Neural cell (in vitro differentiated cells): ENCODE measurements around the gene RAX. TPM values are rescaled to one million over a fixed set of nuclear protein-coding genes. Genes with fewer than 3 reads are reported as not detected.

ENCODE experiments used
- H2AFZ ChIP-seq: fragments of 200-600, 300-800 bp; sonication (generic), shearing (Covaris generic); 2 replicates; pipeline ENCODE4 v1.6.0; 2014; ENCODE audit warnings: low read depth, mild to moderate bottlenecking, antibody characterized with exemption, low read length, moderate library complexity
- H3F3A ChIP-seq: fragments of 200-600 bp; shearing (Covaris generic); 2 replicates; pipeline ENCODE4 v1.6.1; 2016; ENCODE audit warnings: mild to moderate bottlenecking, moderate library complexity, mixed read lengths, antibody characterized with exemption, low read length; ENCODE audit not compliant: insufficient read depth, poor library complexity, severe bottlenecking
- H3K27ac ChIP-seq: fragments of 200-600, 300-800 bp; sonication (generic), shearing (Covaris generic); 2 replicates; pipeline ENCODE4 v1.5.1; 2014; ENCODE audit warnings: mild to moderate bottlenecking, low read length, moderate library complexity
- H3K27me3 ChIP-seq: fragments of 300-800, 200-600 bp; sonication (generic), shearing (Covaris generic); 2 replicates; pipeline ENCODE4 v1.6.0; 2014; ENCODE audit warnings: mild to moderate bottlenecking, low read depth, low read length, moderate library complexity; ENCODE audit not compliant: insufficient read depth
- H3K36me3 ChIP-seq: fragments of 300-800, 200-600 bp; sonication (generic), shearing (Covaris generic); 2 replicates; pipeline ENCODE4 v1.5.1; 2014; ENCODE audit warnings: mild to moderate bottlenecking, antibody characterized with exemption, low read length, moderate library complexity; ENCODE audit not compliant: insufficient read depth
- H3K4me2 ChIP-seq: fragments of 300-800, 200-600 bp; sonication (generic), shearing (Covaris generic); 2 replicates; pipeline ENCODE4 v1.6.0; 2014; ENCODE audit warnings: mild to moderate bottlenecking, low read length
- H3K4me3 ChIP-seq: fragments of 300-800, 200-600 bp; sonication (generic), shearing (Covaris generic); 2 replicates; pipeline ENCODE4 v1.5.1; 2014; ENCODE audit warnings: mild to moderate bottlenecking, low read length, moderate library complexity
- H3K79me2 ChIP-seq: fragments of 200-600 bp; shearing (Covaris generic); replicated peaks from 2 replicates; pipeline ENCODE4 v1.6.0; 2014; ENCODE audit warnings: mild to moderate bottlenecking, low read length, moderate library complexity; ENCODE audit not compliant: insufficient read depth
- H3K9ac ChIP-seq: fragments of 300-800, 200-600 bp; sonication (generic), shearing (Covaris generic); 2 replicates; pipeline ENCODE4 v1.6.1; 2016; ENCODE audit warnings: mild to moderate bottlenecking, low read length, mixed read lengths
- H3K9me2 ChIP-seq: fragments of 200-600 bp; shearing (Covaris generic); 2 replicates; pipeline ENCODE4 v1.6.1; 2016; ENCODE audit warnings: mild to moderate bottlenecking, low read length, mixed read lengths; ENCODE audit not compliant: insufficient read depth
- H3K9me3 ChIP-seq: fragments of 200-600, 300-800 bp; sonication (generic), shearing (Covaris generic); 2 replicates; pipeline ENCODE4 v1.6.1; 2016; ENCODE audit warnings: mild to moderate bottlenecking, mixed run types, low read length, moderate library complexity, mixed read lengths
- H4K20me1 ChIP-seq: fragments of 200-600 bp; shearing (Covaris generic); 2 replicates; pipeline ENCODE4 v1.6.1; 2016; ENCODE audit warnings: mild to moderate bottlenecking, mixed run types; ENCODE audit not compliant: insufficient read depth
- EP300 ChIP-seq: fragments of 450-650 bp; conservative IDR thresholded peaks from 2 replicates; pipeline ENCODE4 v1.6.1; 2014; ENCODE audit warnings: antibody characterized with exemption, mild to moderate bottlenecking, moderate library complexity; ENCODE audit not compliant: poor library complexity, severe bottlenecking
- EZH2 ChIP-seq: fragments of 200-600, 300-800 bp; shearing (Covaris generic), sonication (generic); IDR thresholded peaks from 2 replicates; pipeline ENCODE4 v1.6.1; 2014; ENCODE audit warnings: antibody characterized with exemption, low read length, borderline replicate concordance, mild to moderate bottlenecking; ENCODE audit not compliant: insufficient read depth, poor library complexity, severe bottlenecking
- MXI1 ChIP-seq: fragments of 450-650 bp; conservative IDR thresholded peaks from 2 replicates; pipeline ENCODE4 v1.6.1; 2014; ENCODE audit warnings: antibody characterized with exemption, mild to moderate bottlenecking; ENCODE audit not compliant: poor library complexity, severe bottlenecking
- POLR2AphosphoS5 ChIP-seq: IDR thresholded peaks from 2 replicates; pipeline ENCODE4 v1.6.1; 2012
- RAD21 ChIP-seq: fragments of 450-650 bp; conservative IDR thresholded peaks from 2 replicates; pipeline ENCODE4 v1.6.1; 2014; ENCODE audit warnings: antibody characterized with exemption, mild to moderate bottlenecking, moderate library complexity
- TAF1 ChIP-seq: IDR thresholded peaks from 2 replicates; pipeline ENCODE4 v1.6.1; 2012; ENCODE audit warnings: low read depth
- polyA plus RNA-seq: library from polyadenylated mRNA; depleted of rRNA; stranded (reverse); fragments of >200 nt; gene quantifications from 2 replicates; pipeline ENCODE4 v1.2.3, GENCODE V29; 2014
- TF ChIP-seq, protein P1 (sequence below): fragments of 450-650 bp; IDR thresholded peaks from 2 replicates; pipeline ENCODE4 v1.5.1; 2014; ENCODE audit warnings: antibody characterized with exemption, mild to moderate bottlenecking, moderate library complexity; ENCODE audit not compliant: poor library complexity, severe bottlenecking

Gene RAX
- polyA plus RNA-seq, 1 donor from 2014 or later, result not detected

DNA sequence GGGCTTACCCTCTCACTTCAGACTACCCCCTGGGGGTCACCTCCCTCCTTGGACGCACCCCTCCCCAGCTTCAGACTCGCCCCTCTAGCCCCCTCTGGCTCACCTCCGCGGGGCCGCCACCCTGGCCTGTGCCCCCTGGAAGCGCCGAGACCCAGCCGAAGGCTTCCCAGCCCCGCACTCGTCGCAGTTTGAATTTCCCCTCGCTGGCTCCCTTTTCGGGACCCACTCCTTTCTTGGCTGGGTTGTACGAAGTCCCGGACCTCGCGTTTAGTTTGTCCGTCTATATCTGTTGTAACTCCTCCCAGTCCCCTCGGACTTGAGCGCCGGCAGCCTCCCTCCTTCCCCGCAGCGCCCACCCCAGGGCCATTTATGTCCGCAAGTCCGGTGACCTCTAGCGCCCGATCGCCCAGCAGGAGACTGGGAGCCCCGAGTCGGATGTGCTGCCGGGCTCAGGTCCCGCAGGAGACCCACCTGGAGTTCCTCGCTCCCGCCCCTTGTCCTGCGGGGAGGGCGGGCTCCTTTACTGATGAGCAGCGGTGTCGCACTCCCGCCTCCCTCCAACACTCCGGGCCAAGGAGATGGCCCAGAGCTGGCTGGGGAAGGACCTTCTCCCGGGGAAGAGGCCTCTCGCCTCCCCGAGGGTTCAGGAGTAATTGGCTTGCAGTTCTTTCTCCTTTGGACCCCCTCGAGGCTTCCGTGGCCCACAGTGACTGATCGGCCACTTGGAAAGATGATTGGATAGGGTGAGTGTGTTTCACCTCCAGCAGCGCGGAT lies 692 bp upstream of the RAX start:
- no peak overlapping the region for H3K27ac ChIP-seq
- no peaks in the 10 kb centered on the region for H4K20me1 ChIP-seq
- H3K9me2 ChIP-seq, result no peaks in the 10 kb centered on the region
- peak overlapping the region; percentile 19 for H3K4me2 ChIP-seq
- peaks cover 97% of the 10 kb centered on the region for H3K27me3 ChIP-seq
- H3K4me3 ChIP-seq, result peak overlapping the region; percentile 63
- no peak overlapping the region for H3K9ac ChIP-seq
- H3K36me3 ChIP-seq, result no peaks in the 10 kb centered on the region
- no peaks in the 10 kb centered on the region for H3K79me2 ChIP-seq
- H2AFZ ChIP-seq, result no peak overlapping the region
- H3K9me3 ChIP-seq, result peaks cover 3% of the 10 kb centered on the region
- H3F3A ChIP-seq, result no peaks in the 10 kb centered on the region
- TF ChIP-seq EZH2, result peak; percentile 41
- TF ChIP-seq RAD21, result no peak

DNA sequence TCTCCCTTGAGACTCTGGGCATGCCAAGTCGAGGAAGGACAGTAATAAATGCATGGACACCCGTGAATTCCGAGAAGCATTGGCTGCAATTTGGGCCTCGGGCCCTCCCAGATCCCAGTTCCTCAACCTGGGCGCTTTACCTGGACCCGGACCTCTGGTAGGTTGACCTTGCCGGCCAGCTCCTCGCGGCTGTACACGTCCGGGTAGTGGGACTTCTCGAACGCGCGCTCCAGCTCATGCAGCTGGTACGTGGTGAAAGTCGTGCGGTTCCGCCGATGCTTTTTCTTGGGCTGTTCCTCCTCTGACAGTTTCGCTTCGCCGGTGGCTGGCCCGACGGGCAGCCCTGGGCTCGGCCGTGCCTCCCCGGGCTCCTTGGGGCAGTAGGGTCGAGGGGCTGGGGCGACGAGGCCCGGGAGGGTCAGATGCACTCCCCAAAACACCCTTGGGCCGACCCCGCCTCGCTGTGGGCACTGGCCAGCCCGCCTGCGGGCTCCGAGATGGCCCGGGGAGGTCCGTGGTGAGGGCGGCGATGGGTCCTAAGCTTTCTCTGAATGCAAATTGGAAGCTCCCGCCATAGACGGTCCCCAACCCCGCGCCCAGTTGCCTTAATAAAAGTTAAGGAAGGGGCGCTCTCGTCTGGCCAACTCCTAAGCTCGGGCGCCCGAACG lies 899 bp downstream of the RAX start:
- TF ChIP-seq EZH2 (peak; percentile 41), MXI1 (no peak)
- no peak overlapping the region for H3K9ac ChIP-seq
- no peak overlapping the region for H2AFZ ChIP-seq
- H3K36me3 ChIP-seq, result no peaks in the 10 kb centered on the region
- no peak overlapping the region for H3K4me2 ChIP-seq
- peak overlapping the region; percentile 63 for H3K4me3 ChIP-seq
- no peak overlapping the region for H3K27ac ChIP-seq
- peaks cover 11% of the 10 kb centered on the region for H3K9me3 ChIP-seq
- no peaks in the 10 kb centered on the region for H4K20me1 ChIP-seq
- no peaks in the 10 kb centered on the region for H3K9me2 ChIP-seq
- no peaks in the 10 kb centered on the region for H3K79me2 ChIP-seq
- H3F3A ChIP-seq, result no peaks in the 10 kb centered on the region
- peaks cover 98% of the 10 kb centered on the region for H3K27me3 ChIP-seq

DNA sequence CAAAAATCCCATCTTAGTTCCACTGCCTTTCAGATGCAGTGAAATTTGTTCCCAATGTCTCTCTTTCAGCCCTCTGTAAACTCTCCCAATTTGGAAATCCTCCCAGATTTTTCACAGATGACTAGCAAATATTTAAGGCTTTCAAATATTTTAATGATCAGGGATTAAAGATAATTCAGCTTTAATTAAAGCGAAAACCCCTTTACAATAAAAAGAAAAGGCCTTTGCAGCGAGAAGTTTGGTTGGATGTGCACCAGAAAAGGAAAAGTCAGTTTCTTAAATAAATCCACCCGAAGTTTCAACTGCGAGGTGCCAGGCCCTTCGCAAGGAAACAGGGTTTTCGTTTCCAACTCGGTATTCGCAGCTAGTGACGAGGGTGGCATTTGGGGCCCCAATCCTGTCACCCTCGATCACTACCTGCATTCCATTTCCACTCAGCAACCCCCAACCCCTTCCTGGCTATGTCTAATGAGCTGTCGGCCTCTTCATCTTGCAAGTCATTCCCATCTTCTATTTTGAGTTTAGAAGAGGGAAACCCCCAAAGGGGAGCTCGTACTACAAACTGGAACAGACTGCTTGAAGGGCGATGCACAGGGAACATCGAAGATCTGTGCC lies 1.5 kb downstream of the RAX start:
- Histone ChIP-seq H3K4me2 (no peak overlapping the region), H3K36me3 (no peaks in the 10 kb centered on the region), H4K20me1 (no peaks in the 10 kb centered on the region)

More for the DNA sequence above, 1.5 kb downstream of the RAX start:
- Histone ChIP-seq H3K9me3 (peaks cover 11% of the 10 kb centered on the region), H3K27ac (no peak overlapping the region), H2AFZ (no peak overlapping the region), H3K9me2 (no peaks in the 10 kb centered on the region), H3K9ac (no peak overlapping the region), H3K27me3 (peaks cover 98% of the 10 kb centered on the region), H3K79me2 (no peaks in the 10 kb centered on the region), H3K4me3 (peak overlapping the region; percentile 63), H3F3A (no peaks in the 10 kb centered on the region)
- TF ChIP-seq, protein P1, sequence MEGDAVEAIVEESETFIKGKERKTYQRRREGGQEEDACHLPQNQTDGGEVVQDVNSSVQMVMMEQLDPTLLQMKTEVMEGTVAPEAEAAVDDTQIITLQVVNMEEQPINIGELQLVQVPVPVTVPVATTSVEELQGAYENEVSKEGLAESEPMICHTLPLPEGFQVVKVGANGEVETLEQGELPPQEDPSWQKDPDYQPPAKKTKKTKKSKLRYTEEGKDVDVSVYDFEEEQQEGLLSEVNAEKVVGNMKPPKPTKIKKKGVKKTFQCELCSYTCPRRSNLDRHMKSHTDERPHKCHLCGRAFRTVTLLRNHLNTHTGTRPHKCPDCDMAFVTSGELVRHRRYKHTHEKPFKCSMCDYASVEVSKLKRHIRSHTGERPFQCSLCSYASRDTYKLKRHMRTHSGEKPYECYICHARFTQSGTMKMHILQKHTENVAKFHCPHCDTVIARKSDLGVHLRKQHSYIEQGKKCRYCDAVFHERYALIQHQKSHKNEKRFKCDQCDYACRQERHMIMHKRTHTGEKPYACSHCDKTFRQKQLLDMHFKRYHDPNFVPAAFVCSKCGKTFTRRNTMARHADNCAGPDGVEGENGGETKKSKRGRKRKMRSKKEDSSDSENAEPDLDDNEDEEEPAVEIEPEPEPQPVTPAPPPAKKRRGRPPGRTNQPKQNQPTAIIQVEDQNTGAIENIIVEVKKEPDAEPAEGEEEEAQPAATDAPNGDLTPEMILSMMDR, result no peak
- TF ChIP-seq MXI1 (no peak), EP300 (no peak), POLR2AphosphoS5 (no peak), TAF1 (no peak)
